NCI-H526 (cell line): ENCODE results near the gene MRGPRG.

ENCODE experiments used
- DNase-seq, 2 experiments: peaks; one replicate each; lab custom pipeline; 2025; lab: John Stamatoyannopoulos, UW

The MRGPRG gene

DNA sequence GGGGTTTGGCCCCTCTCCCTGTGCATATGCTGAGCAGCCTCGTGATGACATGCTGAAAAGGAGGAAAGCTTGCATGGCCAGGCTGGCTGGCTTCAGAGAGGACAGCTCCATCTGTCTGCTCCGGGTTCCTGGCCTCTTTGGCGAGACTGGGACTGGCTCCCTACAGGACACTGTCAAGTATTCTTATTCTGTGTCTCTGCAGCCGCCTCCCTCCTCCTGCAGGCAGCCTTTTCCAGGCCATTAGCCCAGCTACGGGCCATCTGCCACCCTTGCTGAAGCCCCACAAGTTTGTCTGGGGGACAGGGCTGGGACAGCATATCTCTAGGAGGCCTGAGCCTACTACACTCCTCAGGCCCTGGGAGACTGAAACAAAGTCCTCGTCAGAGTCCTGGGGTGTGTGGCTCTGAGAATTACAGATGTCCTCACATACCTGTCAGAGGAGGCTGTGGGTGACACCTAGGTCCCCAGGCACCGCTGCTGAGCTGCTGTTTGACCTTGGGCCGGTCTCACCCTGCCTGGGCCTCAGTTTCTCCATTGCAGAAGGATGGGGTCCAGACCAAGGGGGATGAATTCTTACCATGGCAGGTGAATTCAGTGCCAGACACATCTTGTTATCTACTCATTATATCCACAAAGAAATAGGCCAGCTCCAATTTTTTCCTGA, 11.0 kb downstream of the MRGPRG start:
- DNase-seq = no peak

DNA sequence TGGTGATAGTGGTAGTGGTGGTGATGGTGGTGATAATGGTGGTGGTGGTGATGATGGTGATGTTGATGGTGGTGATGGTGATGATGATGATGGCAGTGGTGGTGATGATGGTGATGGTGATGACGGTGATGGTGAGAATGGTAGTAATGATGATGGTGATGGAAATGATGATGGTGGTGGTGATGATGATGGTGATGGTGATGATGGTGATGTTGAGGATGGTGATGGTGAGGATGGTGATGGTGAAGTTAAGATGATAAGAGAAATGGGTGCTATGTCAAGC, 11.8 kb downstream of the MRGPRG start:
- no peak for DNase-seq

DNA sequence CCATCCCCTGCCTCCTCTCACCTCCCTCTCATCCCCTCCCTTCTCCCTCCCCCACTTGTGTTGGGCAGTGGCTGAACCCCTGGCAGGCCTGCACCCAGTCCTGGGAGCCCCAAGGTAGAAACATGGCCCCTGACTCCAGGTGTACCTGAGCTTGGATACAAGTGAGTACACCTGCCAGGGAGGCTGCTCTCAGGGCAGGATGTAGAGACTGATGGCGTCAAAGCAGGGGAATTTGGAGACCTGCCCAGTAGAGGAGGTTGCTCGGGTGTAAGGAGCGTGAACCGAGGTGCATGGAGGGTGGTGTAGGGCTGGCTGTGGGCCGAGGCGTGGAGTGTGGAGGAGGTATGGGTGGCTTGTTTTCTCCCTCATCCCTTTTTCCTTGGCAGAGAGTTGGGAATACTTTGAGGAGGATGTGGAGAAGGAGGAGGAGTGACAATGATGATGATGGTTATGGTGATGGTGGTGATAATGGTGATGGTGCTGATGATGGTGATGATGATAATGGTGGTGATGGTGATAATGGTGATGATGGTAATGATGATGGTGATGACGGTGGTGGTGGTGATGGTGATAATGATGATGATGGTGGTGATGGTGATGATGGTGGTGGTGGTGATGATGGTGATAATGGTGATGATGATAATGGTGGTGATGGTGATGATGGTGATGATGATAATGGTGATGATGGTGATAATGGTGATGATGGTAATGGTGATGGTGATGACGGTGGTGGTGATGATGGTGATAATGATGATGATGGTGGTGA, 12.3 kb downstream of the MRGPRG start:
- no peak for DNase-seq

DNA sequence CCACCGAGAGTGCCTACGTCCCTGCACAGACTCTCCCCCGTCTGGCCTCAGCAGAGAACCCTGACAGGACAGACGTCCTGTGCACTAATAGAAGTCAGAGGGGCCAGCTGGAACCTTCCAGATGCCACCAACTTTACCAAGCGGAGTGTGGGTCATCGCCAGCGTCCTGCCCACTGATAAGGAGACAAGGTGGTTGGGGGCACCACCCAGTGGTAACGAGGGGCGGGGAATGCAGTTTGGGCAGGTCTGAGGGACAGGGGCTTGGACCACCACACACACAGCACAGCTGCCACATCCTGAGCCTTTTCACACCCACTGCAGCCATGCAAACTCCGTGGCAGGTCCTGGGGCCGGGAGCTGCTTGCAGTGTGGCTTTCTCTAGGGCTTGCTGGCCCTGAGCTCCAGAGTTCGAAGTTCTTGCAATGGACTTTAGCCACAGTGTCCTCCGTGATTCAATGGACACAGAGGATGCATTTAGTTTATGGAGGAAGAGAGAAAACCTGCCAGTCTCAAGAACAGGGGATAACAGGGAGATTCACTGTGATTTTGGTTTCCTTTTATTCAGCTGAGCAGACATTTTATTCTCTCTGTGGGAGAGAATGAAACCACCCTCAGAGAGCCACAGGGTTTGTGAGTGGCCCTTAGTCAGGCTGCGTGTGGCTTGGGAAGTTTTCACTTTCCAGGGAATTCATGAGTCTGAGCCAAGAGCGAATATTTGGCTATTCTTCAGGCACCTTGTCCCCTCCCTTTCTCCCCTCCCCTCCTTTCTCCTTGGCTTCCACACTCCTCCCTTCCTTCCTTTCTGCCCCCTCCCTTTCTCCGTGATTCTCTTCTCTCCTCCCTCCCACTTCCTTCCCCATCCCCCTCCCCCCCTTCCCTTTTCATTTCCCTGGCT, 13.1 kb downstream of the MRGPRG start:
- no peak for DNase-seq

GRCh38 chr11:3204141-3205015, 14.2 kb downstream of the MRGPRG start:
- DNase-seq = no peak

DNA sequence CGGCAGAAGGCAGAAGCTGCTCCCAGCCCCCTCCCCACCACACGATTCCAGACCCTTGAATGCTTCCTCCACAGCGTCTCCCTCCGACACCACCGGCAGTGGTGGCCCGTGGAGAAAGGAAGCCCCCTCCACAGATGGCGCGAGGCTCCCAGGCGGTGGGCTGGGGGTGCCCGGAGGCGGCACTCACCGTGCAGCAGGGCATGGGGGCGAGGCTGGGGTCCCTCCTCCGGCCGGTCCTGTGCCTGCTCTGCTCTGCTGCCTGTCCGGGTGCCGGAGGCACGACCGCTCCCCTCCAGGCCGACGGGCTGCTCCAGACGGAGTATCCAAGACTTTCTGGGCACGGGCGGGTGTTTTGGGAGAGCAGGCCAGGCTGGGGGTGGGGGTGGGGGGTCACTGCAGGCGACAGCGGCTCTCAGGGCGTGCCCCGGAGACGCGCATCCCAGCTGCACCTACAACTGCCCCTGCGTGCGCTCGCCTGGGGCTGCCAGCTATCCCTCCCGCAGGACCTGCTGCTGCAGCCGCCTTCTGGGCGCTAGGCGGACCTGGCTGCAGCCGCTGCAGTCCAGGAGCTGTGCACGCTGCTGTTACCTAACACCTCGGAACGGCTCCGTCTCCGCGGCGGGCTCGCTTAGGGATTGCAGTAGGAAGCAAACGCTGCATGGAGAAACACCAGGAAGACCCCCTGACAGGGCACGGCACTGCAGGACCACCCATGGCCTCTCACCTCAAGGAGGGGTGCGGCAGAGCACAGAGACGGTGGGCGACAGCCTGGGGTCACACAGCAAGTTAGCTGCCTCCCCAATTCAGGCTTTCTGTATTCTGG, 15.2 kb downstream of the MRGPRG start:
- peak; percentile 18 to 78 for DNase-seq

GRCh38 chr11:3202759-3203158, 15.9 kb downstream of the MRGPRG start:
- no peak for DNase-seq

- DNase-seq = no peak
Measured at GRCh38 chr11:3202305-3202704, 16.3 kb downstream of the MRGPRG start.

DNA sequence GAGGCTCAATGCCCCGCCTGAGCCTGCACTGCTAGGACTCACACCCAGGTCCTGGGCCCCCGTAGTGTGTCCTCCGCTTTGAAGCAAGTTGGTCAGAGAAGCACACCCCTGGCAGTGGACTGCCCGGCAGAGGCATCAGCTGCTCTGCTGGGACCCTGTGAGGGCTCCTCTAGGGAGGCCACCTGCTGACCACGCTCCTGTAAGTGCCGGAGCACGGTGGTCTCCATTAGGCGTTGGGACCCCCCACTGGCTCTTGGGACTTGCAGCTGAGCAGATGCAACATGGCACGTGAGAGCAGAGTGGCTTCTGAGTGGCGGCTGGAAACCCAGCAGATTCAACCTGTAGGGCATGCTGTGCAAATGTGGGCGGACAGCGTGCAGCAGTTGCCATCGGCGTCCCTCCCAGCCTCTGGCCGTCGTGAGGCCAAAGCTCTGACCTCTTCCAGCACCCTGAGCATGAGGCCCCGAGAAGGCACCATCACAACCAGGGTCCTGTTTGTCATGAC, 16.9 kb downstream of the MRGPRG start:
- no peak for DNase-seq

DNA sequence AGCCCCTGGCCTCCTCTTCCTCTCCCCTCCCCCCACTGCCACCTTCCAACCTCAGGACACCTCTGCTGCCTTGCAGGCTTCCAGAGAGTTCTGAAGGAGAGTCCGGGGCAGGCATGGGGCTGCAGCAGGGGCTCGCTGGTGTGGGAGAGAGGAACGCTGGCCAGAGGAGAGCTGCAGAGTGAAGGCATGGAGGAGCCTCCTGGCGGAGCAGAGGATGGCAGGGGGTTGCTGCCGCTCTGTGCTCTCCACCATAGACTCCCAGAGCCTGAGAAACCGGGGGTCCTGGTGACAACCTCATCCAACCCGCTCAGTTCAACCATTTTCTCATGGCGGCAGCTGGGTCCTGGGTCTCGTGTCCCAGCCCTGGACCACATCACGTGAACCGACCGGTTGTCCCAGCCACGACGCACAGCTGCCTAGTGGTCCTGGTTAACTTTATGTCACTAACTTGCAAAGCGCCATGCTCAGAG, 17.5 kb downstream of the MRGPRG start:
- DNase-seq = no peak

DNA sequence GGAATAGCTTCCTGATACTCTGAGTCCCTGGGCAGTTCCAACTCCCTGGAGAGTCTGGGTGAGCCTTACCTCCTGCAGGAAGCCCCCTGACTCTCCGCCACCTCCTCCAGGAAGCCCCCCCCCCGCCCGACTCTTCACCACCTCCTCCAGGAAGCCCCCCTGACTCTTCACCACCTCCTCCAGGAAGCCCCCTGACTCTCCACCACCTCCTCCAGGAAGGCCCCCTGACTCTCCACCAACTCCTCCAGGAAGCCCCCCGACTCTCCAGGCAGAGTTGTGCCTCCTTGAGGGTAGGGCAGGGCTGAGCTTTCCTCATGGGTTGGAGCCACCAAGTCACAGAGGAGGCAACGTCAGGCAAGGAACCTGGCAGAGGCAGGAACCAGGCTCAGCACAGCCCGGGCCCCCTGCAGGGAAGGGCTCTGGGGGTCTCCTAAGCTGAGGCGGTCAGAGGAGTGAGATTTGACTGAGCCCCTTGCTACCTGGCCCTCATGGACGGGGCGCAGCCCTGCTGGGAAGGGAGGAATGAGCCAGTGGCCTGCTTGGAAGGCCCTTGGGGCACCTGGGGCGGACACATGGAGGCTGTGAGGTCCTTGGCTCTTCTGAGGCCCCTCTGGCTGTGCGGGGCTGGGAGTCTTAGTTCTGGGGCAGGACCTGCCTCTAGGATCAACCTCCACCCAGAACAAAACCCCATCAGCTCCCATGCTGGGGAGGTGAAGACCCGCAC, 18.1 kb downstream of the MRGPRG start:
- no peak for DNase-seq

GRCh38 chr11:3199537-3200295, 18.9 kb downstream of the MRGPRG start:
- no peak for DNase-seq

DNA sequence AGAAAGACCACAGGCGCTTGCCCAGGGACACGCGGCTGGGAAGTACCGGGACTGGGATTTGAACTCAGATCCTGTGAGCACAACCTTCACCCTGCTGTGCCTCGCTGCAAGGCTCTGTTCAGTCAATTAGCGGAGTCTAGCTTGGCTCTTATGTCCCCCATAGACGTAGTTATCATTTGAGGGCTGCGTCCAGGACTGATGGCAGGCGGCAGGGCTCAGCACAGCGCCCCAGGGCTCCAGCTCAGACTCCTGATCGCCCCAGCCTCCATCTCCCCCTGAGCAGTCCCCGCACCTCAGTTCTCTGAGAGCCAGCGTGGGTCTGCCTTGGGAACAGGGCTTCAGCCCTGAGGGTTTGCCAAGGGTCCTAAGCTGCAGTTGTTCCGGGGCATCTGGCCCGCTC, 19.8 kb downstream of the MRGPRG start:
- DNase-seq = no peak

DNA sequence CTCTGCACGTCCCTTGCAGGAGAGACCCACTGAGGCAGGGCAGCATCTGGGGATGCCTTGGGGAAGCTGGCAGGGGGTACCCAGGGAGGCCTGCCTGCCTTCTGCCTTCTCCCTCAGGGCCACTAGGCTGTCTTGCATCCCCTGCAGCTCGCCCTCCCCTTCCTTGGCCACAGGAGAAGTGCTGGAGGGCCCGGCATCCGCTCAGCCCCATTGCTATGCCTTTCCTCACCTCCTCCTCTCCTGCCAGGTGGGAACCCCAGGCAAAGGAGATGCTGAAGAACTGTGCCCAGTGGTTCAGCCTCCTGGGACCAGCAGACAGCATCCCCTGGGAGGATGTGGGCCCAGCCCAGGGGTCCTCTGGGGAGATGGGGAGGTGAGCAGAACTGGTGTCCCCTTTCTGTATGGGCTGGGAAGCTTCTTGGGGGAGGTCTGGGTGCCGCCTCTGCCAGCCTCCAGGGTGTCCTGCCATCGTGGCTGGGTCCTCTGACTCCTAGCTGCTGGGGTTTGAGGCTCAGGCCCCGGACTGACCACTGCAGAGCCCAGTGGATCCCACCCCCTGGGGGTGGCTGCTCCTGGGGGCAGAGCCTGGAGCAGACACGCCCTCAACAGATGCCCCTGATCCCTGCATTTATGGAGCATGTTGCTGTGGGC, 20.6 kb downstream of the MRGPRG start:
- DNase-seq = no peak

- DNase-seq = no peak
Measured at GRCh38 chr11:3197044-3197695, 21.4 kb downstream of the MRGPRG start.

DNA sequence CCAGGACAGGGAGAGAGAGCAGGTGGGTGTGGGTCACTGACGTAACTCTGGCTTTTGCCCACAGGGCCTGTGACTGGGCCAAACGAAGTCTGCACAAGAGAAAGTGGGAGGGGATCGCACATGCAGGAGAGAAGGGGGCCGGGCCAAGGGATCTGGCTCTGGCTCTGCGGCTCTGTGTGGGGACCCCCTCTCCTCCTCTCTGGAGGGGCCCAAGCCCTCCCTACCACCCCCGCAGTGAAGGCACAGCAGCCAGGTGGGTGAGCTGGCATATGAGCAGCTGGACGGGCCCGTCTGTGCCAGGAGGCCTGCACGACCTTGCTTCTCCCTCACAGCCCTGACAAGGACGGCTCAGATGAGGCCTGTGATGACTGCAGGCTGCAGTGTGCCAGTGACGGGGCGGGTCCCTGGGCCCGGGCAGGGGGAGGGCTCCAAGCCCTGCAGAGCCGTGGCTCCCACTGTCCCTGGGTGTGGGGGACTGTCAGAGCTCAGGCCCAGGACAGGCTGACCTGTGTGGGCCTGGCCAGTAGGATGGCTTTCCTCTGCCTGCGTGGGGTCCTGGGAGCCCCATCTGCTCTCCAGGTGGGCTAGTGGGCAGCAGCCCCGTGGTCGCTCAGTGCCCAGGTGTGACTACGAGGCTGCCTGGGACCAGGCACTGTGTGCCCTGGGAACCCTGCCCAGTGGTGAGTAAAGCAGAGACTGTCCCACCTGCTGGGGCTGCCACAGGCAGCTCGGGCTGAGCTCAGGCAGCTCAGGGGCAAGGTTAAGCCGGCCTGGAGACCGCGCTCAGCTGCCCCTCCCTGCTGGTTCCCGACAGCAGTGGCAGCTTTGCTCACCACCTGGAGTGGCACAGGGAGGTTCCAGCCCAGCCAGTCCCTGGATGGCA, 22.2 kb downstream of the MRGPRG start:
- no peak for DNase-seq
